Measurements from ENCODE around the gene CACNB4.
A peak's percentile ranks its signal among the peaks of the same experiment; 100 is the strongest.
"Not testable (repeated sequence)": the region's sequence is repeated elsewhere in the genome, so short reads cannot be mapped to it uniquely, and the experiment has no call there.

Gene CACNB4

DNA sequence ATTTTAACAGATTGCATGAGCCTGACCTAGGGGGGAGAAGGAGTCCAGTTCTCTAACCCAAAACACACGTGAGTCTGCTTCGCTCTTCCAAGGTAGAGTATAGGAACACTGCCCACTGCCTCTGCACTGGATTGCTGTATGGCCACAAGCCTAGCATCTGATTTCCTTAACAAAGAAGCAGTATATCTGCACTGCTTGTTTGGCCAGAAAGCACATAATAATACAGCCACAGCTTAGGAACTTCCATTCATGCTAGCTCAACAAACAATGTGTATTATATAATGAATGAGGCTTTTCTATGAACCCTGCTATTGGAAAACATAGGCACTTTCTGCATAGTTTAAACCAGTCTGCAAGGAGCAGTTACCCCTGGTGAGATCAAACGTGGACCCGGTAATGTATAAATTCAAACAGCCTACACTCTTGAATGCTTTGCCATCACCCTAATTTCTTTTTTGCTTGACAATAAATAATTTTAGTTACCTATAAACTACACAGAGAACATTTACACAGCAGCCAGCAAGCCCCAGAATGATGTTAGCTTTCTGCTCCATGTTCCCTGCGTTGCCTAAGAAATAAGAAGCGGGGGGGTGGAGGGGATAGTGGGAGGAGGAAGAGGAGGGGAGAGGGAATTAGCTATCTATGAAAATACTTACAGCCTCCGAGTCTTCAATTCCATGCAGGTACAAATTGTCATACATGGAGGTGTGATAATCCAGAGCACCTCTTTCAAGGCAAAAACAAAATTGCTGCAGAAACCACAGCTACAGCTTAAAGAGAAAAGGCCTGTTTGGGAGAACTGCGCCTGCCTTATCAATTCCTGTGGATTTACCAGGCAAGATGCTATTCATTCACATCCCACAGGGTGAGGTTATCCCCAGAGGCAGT, 125.6 kb downstream of the CACNB4 start:
- DNase-seq: no peak

GRCh38 chr2:151972241-151973012, 126.4 kb downstream of the CACNB4 start:
- DNase-seq: no peak

- no peak for DNase-seq
Observed at GRCh38 chr2:151971301-151972051, 127.4 kb downstream of the CACNB4 start.

DNA sequence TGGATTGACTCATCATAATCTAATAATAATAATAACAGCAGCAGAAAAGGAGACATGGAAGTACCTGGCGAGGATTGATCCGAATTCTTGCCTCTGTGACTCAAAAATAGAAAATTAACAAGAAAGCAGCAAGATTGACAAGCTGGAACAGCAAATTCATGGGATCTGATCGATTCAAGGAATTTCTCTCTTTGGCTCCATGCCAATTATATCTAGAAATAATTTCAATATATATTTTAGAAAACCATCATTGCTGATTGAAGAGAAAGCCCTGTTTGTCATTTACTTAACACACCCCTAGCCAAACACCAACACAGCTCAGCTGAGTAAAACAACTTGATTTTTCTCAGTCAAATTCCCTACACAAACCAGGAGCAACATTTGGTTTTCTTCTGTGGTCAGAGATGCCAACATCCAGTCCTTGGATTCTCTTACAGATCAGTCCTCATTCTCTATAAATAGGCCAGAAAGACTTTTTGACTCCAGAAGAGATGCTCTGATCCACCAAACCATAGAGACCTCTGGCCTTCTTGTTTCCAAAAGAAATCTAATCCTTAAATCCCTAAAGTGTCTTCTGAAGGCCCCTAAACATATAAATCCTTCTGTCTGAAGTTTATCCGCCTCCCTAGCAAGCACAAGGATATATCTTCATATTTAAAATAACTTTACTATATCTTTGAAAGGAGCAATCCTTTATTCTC, 129.9 kb downstream of the CACNB4 start:
- no peak for DNase-seq

GRCh38 chr2:151967829-151968722, 130.8 kb downstream of the CACNB4 start:
- DNase-seq: no peak

DNA sequence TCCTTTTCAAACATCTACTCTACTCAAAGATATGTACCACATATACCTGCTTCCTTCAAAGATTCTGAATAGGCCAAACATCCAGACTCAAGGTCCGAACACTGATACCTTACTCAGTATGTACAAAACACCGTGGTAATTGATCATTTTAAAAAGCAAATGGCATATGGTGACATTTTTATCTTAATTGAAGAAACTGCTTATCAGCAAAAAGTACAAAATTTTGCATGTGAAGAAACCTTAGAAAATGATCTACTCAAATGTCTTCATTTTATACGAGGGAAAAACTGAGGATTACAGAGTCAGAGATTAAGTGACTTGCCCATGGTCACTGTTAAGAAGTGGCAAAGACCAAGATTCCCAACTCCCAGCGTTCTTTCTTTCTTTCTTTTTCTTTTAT, 133.0 kb downstream of the CACNB4 start:
- no peak for DNase-seq

DNA sequence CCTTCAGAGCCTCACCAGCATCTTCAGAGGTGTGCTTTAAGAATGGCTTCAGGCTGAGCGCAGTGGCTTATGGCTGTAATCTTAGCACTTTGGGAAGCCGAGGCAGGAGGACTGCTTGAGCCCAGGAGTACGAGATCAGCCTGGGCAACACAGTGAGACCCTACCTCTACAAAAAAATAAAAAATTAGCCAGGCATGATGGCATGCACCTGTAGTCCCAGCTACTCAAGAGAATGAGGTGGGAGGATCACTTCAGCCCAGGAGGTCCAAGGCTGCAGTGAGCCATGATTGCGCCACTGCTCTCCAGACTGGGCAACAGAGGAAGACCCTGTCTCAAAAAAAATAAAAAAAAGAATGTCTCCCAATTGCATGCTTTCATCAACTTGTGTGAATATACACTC, 137.3 kb downstream of the CACNB4 start:
- DNase-seq: no peak

DNA sequence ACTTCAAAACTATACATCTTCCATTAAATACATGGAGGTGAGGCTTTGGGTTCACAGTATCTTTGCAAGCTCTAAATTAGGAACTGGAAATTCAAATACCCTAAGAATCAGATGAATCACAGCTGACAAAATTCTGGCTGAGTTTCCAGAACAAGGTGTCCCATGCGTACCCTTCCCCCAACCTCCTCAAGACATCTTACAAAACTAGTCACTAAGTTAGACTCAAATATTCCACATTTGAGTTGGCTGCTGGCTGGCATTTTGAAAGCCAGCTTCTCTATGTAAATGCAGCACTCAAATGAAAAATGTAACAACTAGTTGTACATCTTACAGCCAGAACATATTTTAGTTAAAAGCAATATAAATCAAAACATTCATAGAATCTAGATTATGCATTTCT, 139.6 kb downstream of the CACNB4 start:
- no peak for DNase-seq

GRCh38 chr2:151953467-151953866, 145.4 kb downstream of the CACNB4 start:
- DNase-seq: no peak

GRCh38 chr2:151952691-151953456, 146.0 kb downstream of the CACNB4 start:
- no peak for DNase-seq

GRCh38 chr2:151947813-151948165, 151.1 kb downstream of the CACNB4 start:
- DNase-seq: peak; percentile 3

DNA sequence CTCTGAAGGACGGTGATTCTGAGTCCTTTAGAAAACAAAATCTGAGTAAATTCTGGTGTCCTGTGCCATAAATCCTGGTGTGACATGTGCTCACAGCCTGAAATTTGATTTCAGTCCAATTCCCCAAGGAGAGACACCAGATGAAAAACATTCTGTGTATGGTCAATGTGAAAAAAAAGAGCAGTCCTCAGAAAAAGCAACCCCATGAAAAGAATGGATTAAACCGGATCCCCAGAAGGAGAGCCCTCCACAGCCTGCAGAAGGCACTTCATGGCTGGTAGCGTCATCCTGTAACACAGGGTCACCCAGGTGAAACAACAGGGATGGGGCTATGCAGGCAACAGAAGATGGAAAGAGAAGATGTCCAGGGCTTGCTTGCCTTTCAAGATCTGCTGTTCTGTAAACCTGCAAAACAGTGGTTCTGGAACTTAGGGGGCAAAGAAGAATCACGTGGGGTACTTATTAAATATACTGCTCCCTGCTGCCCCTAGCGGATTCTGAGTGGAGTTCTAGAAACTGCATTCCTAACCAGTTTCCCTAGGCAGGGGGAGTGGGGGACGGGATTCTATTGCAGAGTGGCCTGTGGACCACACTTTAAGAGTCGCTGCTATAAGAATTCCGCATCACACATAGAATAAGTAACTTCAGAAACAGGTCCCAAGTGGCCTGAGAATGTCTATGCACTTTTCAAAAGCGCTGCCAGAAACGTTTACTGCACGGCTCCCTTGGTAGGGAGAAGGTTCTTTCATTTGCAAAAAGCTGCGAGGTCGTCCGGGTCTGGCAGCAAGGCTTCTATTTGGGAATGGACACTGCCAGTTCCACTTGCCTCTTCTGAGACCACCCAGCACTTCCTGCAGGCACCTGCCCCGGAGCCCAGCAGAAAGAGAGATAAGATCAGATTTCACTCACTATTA, 151.7 kb downstream of the CACNB4 start:
- DNase-seq: peak; percentile 18

DNA sequence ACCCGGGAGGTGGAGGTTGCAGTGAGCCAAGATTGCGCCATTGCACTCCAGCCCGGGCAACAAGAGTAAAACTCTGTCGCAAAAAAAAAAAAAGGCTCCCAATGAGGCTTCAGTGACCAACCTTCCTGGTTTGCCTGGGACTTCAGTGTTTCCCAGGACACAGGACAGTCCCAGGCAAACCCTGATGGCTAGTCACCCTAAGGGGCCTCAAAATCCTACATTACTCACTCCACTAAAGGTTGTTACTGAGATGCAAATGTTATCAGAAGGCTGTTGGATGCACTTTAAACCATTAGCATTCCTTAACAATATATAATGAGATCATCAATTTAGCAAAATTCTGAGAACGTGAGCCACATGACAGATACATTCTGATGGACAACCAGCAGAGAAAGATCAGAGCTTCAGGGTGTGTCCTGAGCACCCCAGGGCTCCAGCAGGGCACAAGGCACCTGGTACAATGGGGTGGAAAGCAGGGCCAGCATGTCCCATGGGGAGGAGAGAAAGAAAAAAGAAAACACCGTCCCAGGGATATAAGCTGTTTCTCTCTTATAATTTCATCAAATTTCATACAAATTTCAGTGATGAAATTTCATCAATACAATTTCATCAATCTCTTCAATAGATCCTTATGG, 152.5 kb downstream of the CACNB4 start:
- DNase-seq: no peak

- no peak for DNase-seq
Observed at GRCh38 chr2:151945602-151946001, 153.2 kb downstream of the CACNB4 start.

DNA sequence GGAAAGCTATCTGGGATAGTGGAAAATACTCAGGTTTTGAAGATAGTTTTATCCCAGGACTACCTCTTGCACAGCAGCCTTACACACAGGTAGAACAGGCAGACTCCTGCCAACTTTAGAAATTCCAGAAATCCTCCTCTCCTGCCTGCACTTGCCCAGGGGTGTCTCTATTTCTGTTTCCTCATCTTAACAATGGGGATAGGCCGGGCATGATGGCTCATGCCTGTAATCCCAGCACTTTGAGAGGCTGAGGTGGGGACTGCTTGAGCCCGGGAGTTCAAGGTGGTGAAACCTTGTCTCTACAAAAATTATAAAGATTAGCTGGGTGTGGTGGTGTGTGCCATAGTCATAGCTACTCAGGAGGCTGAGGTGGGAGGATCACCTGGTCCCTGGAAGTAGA, 153.7 kb downstream of the CACNB4 start:
- DNase-seq: no peak

GRCh38 chr2:151943461-151943860, 155.4 kb downstream of the CACNB4 start:
- DNase-seq: no peak

DNA sequence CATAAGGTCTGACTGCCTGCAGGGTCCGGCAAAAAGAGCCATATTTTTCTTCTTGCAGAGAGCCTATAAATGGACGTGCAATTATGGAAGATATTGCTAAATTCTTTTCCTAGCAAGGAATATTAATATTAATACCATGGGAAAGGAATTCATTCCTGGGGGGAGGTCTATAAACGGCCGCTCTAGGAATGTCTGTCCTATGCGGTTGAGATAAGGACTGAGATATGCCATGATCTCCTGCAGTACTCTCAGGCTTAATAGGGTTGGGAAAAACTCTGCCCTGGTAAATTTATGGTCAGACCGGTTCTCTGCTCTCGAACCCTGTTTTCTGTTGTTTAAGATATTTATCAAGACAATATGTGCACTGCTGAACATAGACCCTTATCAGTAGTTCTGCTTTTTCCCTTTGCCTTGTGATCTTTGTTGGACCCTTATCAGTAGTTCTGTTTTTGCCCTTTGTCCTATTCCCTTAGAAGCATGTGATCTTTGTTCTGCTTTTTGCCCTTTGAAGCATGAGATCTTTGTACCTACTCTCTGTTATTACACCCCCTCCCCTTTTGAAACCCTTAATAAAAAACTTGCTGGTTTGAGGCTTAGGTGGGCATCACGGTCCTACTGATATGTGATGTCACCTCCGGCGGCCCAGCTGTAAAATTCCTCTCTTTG, 156.2 kb downstream of the CACNB4 start:
- not testable (repeated sequence) for DNase-seq

DNA sequence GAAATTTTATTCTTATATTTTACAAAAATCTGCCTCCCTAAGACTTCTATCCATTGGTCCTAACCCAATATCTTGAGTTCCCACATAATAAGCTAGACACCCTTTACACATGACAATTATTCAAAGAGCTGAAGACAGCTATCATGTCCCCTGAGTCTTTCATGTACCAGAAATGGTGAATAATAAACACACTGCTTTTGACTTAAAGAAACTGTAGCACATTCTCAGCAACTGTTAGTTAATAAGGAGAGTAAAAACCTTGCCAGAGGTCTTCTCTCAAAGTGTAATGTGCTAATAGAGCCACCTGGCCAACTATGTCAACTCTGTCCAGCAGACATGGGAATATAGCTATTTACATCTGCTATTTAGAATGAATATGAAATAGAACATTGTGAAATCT, 160.9 kb downstream of the CACNB4 start:
- no peak for DNase-seq

- DNase-seq: no peak
Observed at GRCh38 chr2:151936626-151937025, 162.2 kb downstream of the CACNB4 start.
